NCI-H510A treated with DMSO at 0.1 percent for 48 hours (cell line): ENCODE measurements around the gene SERINC3.

Experiments used
- DNase-seq: peaks from one replicate; lab custom pipeline; 2025; lab: John Stamatoyannopoulos, UW

SERINC3 gene

DNA sequence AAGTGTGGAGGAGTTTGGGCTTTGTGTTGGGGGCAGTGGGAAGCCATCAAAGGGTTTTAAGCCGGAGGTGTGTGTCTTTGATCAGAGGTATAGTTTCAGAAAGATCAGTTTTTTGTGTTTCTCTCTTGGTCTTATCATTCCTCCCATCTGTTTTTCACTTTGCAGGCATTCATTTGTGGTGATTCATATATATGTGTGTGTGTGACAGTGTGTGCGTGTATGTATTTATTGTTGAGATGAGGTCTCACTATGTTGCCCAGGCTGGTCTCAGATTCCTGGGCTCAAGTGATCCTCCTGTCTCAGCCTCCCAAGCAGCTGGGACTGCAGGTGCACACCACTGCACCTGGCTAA is 11.1 kb upstream of the SERINC3 start:
- DNase-seq, result no peak

DNA sequence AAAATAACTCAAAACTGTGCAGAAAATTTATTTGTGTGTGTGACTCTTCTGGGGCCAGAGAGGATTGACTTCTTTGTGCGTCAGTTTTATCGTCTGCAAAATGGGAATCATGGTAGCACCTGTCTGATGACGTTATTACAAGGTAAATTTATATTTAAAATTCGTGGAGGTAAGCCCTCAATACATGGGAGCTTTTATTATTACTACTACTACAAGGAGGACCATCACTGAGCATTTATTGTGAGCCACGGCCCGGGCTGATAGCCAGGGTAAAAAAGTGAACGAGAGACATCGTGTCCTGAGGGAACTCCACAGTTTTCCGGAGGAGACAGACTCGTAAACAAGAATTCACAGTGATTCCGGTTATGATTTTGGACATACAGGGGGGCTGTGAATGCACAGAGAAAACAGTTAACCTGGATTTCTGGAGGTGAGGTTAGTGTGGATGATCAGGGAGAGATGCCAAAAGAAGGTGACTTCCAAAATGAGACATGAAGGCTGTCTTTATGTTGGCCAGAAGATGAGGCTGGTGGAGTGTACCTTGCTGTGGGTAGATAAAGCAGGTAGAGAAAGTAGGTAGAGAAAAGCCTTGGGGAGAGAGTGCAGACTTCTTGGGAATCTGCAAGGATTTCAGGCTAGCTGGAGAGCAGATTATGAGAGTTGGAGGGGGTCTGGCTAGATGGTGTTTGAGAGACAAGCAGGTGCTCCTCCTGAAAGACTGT is 10.6 kb upstream of the SERINC3 start:
- no peak for DNase-seq

DNA sequence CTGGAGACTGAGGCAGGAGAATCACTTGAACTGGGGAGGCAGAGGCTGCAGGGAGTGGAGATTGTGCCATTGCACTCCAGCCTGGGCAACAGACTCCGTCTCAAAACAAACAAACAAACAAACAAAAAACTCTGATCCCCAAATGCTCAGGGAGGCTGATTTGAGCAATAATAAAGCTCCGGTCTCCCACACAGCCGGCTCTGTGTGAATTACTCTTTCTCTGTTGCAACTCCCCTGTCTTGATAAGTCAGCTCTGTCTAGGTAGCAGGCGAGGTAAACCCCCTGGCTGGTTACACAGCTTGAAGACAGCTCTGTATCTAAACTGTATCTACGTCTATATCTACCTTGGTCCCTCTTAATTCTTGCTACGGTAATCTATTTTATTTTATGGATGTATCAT is 6.4 kb upstream of the SERINC3 start:
- DNase-seq, result no peak

DNA sequence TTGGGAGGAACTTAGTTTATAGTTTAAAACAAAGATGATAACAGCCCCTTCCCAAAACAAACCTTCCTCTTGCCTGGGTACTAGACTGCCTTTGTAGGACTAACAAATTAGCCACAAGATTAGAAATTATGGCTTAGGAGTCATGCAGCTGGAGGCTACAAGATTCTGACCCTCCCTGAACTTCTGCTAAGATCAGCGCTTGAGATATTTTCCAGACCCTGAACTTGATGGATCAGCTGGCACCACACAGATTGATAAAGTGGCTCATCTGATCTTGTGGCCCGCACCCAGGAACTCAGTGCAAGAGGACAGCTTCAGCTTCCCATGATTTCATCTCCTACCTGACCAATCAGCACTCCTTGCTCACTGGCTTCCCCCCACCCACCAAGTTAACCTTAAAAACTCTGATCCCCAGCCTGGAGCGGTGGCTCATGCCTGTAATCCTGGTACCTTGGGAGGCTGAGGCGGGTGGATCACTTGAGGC is 5.9 kb upstream of the SERINC3 start:
- DNase-seq, result no peak

DNA sequence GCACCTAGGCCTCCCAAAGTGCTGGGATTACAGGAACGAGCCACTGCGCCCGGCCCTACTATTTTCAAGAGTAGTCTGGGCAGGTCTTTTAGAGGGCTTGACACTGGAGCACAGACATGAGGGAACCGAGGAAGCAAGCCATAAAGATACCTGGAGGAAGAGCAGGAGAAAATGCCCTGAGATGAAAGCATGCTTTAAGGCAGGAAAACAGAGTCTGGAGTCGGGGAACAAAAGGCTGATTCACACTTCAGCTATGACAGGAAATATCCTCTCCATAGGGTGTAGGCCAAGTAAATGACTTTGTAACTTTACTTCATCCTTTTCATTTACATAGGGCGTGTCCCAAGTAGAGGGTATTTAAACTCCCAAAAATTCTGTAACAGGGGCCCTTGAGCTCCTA is 4.3 kb upstream of the SERINC3 start:
- no peak for DNase-seq

DNA sequence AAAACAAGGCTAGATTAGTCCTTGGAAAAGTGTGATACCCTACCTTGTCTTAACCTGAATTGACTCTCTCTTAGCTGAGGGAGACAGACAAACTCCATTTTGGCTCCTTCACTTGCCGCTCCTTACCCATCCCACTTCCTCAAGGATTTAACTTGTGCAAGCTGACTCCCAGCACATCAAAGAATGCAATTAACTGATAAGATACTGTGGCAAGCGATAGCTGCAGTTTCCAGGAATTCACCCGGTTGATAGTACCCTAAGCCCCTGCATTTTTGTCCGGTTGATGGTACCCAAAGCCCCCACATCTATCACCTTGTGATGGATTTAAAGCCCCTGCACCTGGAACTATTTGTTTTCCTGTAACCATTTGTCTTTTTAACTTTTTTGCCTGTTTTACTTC is 1.9 kb upstream of the SERINC3 start:
- DNase-seq, result no peak

DNA sequence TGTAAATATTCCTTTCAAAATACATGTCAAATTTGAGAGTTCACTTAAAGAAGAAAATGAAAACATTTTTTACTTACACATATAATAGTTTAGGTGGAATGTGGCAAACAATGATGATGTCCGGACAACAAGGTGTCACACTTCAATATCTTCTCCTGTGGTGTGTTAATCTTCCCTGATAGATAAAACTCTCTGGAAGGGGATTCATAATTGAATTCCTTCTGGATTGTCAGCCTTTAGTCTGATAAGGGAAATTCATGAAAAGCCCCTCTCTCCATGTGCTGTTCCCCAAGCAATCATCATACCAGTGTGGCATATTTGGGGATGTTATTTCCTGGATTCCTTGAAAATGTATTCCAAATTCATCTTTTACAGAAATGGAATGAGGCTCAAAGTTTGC is 971 bp upstream of the SERINC3 start:
- DNase-seq, result no peak

DNA sequence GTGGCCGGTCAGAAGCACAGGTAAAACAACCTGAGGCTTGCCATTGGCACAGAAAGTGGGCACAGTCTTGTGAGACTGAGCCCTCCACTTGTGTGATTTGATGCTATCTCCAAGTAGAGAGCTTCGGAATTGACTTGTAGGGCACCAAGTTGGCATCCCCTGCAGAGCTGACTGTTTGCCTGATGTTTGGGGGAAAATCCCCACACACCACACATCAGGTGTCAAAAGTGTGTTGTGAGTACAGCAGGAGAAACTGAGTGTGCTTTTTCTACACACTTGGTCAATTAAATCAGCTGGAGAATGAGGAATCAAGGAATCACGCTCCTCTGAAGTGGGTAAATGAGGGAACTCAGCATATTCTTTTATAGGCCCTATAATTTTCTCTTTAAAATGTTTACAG is 989 bp downstream of the SERINC3 start:
- DNase-seq, result no peak

DNA sequence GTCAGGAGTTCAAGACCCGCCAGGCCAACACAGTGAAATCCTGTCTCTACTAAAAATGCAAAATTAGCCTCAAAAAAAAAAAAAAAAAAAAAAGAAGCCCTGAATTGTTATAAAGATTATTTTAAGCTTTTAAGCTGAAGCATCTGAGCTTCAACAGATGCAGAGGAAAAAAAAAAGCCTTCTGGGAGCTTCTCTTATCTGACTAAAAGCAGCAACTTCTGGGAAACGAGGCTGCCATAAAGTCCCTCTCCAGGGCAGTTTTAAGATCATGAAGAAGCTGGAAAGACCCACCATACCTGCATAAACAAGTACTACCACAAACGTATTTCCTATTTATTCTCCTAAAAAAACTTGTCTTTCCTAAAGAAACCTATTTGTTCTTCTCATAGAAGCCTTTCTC is 3.6 kb downstream of the SERINC3 start:
- no peak for DNase-seq

DNA sequence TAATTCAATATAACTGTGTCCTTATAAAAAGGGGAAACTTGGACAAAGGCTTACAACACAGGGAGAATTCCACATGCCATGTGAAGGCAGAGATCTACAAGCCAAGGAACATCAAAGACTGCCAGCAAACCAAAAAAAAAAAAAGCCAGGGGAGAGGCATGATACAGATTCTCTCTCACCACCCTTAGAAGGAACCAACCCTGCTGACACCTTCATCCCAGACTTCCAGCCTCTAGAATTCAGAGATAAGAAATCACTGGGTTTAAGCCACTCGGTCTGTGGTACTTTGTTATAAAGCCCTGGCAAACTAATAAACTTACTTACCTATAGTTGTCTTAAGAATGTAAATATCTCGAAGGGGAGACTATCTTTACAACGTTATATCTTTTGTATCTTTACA is 4.4 kb downstream of the SERINC3 start:
- no peak for DNase-seq

DNA sequence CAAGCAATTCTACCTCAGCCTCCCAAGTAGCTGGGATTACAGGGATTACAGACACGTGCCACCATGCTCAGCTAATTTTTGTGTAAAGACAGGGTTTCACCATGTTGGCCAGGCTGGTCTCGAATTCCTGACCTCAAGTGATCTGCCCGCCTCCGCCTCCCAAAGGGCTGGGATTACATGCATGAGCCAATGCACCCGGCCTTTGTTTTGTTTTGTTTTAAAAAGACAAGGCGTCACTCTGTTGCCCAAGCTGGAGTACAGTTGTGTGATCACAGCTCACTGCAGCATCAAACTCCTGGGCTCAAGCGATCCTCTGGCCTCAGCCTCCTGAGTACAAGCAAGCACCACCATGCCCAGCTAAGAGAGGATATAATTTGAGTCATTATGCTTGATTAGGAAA is 5.4 kb downstream of the SERINC3 start:
- no peak for DNase-seq

DNA sequence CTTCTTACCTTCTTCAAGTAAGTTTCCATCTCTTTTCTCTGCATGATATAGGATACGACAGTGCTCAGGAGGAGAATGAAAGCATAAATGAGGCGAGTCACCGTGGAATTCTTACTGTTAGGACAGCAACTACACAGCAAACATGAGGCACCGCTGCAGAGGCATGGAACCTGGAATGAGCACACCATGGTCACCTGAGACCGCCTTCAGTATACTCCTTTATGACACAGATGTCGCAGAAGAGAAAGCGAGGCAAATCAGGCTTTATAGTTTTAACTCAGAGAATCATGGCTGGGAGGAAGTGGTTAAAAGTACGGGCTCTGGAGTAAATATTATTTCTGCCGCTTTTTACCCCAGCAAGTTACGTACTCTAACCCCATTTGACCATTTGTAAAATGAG is 8.0 kb downstream of the SERINC3 start:
- no peak for DNase-seq

DNA sequence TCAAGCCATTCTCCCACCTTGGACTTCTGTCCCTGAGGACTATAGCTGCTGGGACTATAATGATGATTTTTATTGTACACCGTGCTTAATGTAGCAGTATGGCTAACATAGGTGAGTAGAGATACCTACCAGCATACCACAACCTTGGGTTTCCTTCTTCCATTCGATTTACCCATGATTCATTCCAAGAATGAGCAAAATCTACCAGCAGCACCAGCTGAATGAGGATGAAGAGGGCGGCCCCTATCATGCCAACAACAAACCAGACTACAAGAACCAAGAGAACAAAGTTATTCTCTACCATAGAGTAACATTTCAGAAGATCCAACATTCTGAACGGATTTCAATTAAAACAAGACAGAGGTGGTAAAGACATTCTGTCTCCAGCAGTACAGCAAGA is 12.1 kb downstream of the SERINC3 start:
- DNase-seq, result no peak

DNA sequence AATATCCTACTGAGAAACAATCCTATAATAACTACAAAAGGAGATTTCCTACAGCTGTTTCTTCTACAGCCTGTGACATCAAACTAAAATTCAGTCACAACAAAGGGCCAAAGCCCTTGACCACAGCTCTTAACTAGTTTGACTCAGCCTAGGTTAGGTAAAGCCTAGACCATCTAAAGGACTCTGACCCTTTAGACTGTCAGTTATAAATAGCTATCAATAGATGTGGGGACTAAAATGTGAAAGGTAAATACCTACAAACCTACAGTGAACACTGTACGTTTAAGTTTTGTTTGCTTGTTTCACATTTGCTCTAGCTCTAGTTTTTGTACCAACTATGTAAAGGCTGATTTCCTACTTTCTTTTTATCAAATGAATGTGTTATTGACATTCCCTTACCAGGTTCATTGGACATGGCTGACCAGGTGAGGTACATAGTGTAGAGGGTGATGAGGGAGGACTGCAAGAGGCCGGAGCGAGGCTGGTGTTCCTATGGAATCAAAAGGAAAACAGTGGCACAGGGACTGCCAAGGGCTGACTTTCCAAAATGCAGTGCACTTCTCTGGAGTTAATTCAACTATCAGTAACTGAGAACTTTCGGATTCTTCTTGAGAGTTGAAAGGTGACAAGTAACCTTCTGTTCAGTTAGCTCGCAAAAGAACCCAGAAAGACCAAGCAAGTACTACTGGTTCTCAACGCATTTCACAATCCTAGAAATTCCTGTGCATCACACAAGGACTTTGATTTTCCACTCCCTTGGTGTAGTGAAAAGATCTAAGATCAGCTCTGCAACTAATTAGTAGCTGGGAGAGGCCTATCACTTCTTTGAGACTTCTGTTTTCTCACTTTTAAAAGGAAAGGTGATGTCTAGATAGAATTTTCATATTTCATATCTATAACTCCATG is 17.2 kb downstream of the SERINC3 start:
- no peak for DNase-seq

DNA sequence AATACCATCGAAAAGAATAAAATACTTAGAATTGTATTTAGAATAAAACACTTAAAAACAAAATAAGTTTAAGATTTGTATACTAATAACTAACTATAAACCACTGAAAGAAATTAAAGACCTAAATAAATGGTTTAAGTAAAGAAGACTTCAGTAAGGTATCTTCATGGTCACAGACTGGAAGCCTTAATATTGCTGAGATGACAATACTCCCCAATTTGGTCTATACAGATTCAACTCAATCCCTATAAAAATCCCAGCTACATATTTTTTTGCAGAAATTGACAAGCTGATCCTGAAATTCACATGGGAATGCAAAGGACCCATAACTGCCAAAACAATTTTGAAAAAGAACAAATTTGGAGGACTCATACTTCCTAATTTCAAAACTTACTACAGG is 18.9 kb downstream of the SERINC3 start:
- DNase-seq, result no peak

DNA sequence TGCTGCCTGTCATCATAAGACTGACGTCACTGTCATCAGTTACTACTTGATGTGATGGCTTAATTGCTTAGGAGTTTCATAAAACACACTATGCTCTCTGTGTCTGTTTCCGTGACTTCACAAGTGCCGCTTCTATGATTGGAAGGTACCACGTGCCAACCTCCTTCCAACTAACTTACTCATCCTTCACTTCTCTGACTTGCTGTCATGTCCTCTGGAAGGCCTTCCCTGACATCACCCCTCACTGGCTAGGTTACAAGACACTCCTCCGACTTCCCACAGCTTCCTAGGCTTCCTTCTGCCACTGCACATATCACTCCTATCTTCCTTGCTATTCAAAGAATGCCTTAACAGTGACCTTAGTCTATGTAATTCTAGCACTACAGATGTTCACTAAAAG is 20.4 kb downstream of the SERINC3 start:
- DNase-seq, result no peak

DNA sequence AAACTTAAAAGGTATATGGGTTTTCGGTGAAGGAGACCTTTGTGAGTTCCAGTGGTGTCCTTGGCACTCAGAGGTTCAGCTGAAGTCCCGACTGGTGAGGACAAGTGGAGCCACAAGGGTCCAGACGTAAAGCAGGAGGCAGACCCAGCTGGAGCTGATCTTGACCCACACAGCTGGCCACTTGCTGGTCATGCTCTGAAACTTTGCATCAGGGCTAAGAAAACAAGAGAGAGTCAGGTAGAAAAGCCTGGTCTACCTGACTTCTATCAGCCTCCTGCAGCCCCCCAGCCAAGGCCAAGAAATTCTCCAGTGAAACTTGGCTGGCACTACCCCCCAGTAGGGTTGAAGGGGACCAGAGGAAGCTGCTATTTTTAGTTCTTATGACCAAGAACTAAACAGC is 21.6 kb downstream of the SERINC3 start:
- no peak for DNase-seq

DNA sequence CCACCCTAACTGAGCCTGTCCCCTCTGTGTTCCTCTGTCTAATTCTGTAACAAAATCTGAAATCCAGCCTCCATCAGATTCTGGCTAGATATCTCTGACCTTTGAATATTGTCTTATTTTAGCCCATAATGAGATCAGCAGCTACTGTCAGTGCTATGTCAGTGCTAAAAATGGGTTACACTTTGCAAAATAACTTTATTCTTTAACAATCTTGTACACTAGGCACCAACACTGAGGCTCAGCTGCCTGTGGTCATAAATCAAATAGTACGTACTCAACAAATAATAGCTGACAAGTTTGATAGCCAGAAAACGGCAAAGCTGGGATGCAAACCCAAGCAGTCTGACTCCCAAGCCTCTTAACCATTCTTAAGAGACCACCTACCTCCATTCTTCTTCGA is 24.1 kb downstream of the SERINC3 start:
- DNase-seq, result no peak

DNA sequence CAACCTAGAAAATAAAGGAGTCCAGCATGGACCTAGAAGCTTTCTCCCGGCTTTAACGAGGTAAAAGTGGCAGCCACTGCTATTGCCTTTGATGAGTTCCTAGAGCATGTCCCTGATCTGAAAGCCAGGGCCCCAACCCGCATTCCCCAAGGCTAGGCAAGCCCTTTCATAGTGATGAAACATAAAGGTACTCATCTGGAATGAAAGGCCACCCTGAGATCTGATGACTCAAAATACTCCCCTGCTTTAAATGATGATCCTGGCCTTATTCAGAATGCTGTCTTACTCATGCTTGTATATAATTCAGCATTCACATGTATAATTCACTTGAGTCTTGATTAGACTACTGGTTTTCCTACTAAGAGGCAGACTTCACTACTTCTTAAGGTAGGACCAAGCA is 24.9 kb downstream of the SERINC3 start:
- DNase-seq, result no peak

DNA sequence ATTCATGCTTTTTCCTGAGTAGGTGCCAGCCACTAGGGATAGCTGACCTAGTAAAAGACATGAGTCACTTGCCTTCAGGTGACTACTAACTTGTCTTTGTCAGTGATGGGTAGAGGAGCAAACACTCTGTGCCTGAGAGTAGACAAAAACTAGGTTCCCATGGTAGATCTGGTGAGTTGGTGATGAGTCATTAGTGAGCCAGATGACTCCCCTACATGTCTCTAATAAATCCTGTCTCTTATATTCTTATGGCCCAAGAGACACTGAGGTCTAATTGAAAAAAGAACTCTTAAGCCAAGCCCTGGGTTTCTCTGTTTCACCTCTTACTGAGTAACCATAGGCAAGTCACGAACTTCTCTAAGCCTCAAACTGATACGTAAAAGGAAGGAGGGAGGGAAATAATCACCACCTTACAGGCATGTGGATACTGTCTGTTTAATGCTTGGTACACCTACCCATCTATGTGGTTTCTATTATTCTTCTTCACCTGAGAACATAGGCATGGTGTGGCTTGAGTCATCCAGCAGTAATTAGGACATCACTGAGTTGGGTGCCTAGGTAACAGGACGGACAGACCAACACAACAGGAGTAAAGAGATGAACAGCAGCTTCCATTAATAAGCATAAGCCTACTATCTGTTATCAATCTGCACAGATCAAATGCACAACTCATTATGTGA is 25.9 kb downstream of the SERINC3 start:
- no peak for DNase-seq

DNA sequence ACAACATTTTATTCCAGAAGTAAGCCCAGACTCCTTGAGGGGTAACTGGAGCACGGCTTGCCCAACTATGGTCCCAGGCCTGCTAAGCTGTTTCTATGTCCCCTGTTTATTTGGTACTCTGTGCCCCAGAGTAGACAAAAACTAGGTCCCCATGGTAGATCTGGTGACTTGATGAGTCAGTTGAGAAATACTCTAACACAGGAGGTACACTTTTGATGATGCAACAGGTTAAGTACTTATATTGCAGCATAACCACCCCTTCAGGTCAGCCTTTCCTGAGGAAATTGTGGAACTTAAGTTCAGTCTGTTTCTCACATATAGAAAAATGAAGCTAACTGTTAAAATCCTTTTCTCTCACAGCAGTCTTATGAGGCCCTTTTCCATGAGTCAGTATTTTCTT is 26.6 kb downstream of the SERINC3 start:
- no peak for DNase-seq

DNA sequence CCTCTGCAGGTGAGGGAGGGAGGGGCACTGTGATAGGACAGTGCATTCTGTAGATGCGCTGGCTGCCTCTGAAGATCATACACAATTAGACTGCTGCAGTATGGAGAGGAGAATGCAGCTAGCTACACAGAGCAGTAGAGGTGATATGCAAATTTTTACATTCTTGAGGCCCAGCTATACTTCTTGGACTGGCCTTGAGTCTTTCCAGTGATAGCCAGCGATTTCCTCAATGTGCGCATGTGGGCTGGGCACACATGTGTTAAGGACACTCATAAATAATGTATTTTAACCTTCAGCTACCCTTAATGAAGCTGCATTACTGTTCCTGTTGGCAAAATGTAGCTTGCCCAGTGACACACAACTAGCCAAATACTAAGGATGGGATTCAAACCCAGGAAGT is 27.2 kb downstream of the SERINC3 start:
- DNase-seq, result no peak

DNA sequence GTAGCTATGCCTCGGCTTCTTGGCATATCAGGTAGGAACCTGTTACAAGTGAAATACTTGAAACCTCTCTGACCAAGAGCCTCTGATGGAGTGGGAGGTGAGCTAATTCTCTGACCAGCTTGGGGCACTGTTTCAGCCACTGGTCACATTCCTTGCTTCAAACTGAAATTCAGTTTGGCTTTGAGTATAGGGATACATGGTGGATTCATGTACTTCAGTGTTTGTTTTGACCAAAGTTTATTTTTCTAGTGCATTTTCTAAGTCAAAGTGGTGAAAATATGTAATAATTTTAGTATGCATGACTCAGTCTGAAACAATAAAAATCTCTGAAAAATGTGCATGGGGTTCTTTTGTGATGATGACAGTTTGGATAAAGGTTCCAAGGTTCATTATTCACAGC is 27.6 kb downstream of the SERINC3 start:
- DNase-seq, result no peak
